ENCODE results near the gene LRP1B.

GRCh38 chr2:141736466-141736865 lies 394.4 kb downstream of the LRP1B start:
- TF ChIP-seq EZH2 (IDR thresholded peaks at IDR 0.05; ENCODE audit: insufficient read depth, poor library complexity, severe bottlenecking) (no peak), EZH2phosphoT487 (IDR thresholded peaks at IDR 0.05; ENCODE audit: insufficient read depth, low read depth) (no peak)
